Epidermal melanocyte (primary cell): ENCODE results near the gene NOL8.

Source experiments
- DNase-seq: peaks from one replicate; pipeline ENCODE4 v3.0.0; 2011; ENCODE audit warnings: low spot score; ENCODE audit not compliant: insufficient read length

Gene NOL8

DNA sequence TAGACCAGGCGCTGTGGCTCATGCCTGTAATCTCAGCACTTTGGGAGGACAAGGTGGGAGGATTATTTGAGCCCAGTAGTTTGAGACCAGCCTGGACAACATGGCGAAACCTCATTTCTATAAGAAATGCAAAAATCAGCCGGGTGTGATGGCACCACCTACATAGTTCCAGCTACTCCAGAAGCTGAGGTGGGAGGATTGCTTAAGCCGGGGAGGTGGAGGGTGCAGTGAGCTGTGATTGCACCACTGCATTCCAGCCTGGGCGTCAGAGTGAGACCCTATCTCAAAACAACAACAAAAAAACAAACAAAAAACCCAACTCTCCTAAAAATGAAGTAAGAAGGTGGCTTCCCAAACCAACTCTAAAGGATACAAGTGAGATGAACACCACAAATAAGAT is 54.6 kb downstream of the NOL8 start:
- no peak for DNase-seq

DNA sequence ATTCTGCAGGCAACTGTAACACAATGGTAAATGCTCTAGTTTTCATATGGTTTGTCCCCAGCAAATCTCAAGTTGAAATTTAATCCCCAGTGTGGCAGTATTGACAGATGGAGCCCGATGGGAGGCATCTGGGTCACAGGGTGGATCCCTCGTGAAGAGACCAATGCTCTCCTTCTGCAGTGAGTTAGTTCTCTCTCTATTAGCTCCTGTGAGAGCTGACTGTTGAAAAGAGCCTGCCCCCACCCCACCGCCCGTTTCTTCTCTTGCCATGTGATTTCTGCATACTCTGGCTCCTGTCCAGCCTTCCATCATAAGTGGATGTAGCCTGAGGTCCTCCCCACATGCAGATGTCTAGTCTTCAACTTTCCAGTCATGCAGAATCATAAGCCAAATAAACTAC is 58.7 kb downstream of the NOL8 start:
- DNase-seq: no peak

DNA sequence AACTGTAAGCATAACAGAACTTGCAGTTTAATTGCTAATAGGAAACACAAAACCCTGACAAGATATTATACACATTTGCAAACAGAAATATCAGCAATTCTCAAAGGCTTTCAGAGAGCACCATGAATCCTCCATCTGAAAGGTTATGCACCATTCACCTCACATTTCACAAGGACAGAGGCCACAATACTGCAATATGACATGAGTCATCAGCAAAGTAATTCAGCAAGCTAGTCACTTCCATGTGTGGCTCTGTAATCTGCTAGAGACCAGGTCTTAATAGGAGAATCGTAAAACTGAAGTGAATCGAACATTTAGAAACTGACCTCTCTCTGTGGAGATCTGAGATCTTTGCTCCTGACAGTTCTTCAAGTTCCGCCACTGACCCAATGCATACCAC is 60.0 kb downstream of the NOL8 start:
- no peak for DNase-seq

DNA sequence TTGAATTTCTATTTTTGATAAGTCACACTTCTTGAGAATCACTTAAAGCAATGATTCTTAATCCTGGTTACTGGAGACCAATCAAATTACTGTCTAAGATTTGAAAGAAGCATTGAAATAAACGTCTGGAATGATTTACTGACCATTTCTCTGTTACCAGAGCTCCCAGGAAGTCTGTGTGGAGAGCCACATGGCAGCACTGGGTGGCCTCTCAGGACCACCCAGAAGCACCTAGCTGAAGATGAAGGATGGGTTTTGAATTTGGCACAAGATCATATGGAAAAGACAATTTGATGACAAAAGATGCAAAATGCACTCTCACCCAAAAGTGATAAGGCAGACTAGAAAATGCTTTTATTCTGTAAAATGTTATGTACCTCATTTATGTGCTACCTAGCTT is 62.0 kb downstream of the NOL8 start:
- DNase-seq: no peak

DNA sequence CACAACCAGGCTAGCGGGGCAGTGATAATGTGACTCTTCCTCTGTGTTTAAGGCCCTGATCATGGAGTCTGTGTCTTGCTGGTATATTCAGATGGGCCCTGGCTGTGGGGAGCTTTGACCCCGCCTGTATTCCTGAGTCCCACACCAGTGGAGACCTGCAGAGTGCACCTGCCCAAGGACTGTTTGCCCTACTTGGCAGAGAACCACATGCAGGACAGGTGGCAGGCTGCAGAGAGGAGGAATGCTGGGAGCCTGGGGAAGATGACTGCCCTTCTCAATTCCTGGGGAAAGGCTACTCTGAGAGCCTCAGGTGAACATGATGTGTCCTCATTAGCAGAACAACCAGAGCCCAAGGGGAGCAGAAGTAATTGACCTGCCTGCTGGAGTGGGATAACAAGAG is 67.8 kb downstream of the NOL8 start:
- DNase-seq: no peak

DNA sequence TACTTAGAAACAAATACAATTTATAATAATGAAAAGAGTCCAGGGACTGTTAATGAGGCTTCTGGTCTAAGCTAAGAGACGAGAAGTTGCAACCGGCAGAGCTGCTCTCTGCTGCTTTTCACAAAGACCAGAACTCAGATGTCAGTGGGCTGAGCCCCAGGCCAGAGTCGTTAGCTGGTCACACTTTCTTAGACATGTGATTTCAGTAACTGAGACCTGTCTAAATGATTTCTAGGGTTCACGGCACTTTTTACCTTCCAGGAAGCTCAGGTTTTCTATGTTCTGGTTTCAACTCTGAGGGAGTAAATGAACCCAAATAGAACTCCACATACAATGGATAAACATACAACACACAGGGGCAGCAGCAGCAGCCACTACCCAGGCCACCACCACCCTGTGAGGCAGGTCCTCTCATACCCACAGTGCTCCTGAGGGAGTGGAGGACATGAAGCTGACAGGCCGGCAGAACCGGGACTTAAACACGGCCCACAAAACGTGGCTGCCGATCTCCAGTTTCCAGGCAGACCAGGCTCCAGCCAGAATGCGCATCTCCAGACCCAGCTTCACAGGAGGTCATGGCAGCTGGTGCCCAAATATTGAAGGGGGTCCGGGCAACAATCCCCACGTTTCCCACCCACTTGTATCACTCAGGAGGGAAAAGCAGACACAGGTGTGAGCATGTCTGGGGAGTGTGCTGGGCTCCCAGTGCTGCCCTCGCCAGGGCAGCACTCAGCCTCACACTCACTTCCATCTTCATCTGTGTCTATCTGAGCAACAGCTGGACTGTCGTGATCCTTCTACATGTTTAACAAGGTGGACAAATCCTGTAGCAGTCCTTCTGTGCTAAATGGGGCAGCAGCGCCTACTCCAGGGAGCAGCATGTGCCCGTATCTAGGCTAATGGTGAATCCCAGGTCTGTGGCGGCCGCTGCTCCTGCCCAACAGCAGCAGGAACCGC is 70.5 kb downstream of the NOL8 start:
- DNase-seq: no peak

DNA sequence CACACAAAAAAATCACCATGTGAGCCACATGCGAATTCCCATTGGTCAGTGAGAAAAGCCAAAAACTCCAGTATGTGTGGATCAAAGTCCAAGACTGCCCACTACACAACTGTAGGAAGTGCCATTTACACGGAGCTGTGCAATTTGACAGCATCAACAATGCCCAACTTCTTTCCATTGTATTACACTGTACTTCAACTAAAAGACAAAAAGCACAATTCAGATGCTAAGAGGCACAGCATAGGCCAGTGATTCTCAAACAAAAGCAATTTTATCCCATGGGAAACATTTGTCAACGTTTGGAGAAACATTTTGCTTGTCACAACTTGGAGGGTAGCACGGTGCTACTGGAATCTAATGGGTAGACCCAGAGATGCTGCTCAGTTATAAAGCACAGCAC is 71.5 kb downstream of the NOL8 start:
- no peak for DNase-seq

DNA sequence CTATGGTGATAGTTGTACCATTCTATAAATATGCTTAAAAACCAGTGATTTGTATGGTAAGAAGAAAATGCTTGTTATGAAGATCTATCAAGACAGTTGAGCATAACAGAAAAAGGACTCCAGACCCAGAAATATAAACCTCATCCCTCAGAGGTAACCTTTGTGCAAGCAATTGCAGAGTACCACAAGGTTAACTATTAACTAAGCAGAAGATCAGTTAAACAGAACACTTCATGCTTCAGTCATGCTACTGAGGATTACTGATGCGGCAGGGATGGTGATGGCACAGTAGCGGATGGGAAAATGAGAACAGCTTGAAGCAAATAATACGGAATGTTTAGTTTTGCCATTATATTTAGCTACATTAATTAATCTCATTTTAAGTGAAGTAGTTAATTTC is 77.2 kb downstream of the NOL8 start:
- no peak for DNase-seq
